GM21723 (cell line): Measurements from ENCODE around the gene ADARB2.

Source experiments
- ATAC-seq: cut with Tn5 transposase; IDR thresholded peaks from one replicate; pipeline ENCODE4 v1.9.1; 2021; ENCODE audit warnings: mild to moderate bottlenecking, moderate library complexity; ENCODE audit not compliant: unreplicated experiment

The ADARB2 gene

DNA sequence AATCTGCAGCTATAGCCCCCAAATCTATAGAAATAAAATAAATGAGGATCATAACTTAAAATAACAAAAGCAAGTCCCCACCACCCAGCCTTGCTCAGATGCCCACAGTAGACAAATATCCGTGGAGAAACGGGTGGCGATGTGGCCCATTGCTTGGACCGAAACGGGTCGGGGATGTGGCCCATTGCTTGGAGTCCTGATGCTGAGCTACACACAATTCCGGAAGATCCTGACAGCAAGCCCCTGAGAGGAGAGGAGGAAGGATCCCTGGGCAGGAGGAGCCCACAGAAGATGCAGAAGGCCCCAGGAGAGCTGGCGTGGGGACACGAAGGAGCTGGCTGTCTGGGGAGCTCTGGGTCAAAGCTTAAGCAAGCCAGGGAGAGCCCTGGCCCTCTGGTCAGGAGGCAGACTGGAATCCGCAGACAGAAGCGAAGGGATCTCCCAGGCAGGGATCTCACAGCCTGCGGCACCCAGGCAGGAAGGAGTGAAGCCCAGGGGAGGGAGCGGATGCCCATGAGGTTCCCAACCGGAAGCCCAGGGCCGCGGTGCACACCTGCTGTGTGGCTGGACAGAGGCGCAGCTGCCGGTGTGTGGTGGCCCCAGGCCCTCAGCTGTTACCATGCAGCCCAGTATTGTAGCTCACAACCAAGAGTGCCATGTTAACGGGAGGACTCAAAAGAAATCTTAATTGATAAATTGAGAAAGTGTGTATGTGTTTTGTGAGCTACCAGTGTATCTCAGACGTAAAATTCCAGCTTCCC lies 138.8 kb downstream of the ADARB2 start:
- no peak for ATAC-seq

DNA sequence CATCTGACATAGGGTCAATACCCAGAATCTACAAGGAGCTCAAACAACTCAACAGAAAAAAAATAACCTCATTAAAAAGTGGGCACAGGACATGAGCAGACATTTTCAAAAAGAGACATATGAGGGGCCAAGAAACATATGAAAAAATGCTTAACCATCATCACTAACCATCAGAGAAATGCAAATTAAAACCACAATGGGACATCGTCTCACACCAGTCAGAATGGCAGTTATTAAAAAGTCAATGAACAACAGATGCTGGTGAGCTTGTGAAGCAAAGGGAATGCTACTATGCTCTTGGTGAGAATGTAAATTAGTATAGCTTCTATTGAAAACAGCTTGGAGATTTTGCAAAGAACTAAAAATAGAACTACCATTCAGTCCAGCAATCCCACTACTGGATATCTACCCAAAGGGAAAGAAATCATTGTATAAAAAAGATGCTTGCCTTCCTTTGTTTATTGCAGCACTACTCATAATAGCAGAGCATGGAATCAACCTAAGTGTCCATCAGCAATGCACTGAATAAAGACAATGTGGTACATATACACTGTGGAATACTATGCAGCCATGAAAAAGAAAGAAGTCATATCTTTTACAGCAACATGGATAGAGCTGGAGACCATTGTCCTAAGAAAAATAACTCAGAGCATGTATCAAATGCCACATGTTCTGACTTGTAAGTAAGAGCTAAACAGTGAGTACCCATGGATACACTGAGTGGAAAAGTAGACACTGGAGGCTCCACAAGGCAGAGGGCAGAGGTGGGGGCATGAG lies 139.8 kb downstream of the ADARB2 start:
- no peak for ATAC-seq

DNA sequence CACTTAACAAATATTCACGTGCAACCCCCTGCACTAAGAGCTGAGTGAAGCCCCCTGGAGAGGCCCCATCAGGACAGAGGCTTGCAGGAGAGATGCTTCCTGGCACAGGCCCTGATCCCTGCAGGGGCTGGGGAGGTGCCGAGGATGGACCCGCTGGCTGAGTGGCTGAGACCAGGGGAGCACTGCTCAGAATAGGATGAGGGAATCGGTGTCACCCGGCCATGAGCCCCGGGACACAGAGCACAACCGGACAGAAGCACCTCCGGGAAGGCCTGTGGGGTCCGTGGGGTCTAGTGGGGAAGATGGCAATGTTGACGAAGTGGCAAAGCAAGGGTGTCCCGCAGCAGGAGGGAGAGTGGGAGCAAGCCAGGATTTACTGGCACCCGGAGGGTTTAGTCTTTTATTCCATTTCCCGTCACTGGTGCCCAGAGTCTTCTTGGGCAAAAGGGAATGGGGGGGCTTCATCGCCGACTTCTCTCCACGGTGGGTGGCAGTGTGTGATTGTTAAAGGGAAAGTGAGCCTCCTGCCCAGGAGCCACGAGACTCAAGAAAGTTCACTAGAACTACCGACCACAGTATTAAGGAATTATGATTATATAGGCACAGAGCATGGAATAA lies 140.7 kb downstream of the ADARB2 start:
- no peak for ATAC-seq

DNA sequence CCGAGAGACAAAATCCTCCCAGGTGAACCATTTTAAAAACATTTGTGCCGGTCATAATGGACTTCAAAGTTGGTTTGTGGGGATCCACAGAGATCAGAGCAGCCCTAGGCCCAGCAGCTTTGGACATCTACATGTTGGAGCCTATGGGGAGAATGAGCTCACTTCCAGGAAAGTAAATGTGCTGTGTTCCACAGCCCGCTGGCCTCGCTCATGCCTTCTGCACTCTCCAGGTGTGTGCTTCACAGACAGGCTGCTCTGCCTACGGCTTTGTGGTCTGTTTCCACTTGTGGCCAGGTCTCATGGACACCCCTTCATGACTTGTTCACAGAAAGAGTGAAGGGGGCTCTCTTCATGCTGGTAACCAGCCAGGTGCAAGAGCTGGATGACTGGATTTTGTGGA lies 141.6 kb downstream of the ADARB2 start:
- ATAC-seq: no peak

DNA sequence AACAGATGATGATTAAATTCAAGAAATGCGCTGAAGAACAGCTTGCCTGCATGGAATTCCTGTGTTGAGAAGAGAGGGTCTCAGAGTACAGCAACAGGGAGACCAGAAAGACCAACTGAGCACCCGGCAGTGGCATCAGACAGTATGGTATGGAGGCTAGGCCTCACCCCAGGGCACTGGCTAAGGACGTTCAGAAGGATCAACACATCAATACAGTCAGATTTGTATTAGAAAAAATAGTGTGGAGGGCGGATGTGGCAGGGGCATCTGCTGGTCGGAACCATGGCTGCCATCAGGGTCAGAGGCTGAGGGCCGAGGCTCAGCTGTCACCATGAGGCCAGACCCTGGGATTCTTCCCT lies 142.1 kb downstream of the ADARB2 start:
- ATAC-seq: no peak

DNA sequence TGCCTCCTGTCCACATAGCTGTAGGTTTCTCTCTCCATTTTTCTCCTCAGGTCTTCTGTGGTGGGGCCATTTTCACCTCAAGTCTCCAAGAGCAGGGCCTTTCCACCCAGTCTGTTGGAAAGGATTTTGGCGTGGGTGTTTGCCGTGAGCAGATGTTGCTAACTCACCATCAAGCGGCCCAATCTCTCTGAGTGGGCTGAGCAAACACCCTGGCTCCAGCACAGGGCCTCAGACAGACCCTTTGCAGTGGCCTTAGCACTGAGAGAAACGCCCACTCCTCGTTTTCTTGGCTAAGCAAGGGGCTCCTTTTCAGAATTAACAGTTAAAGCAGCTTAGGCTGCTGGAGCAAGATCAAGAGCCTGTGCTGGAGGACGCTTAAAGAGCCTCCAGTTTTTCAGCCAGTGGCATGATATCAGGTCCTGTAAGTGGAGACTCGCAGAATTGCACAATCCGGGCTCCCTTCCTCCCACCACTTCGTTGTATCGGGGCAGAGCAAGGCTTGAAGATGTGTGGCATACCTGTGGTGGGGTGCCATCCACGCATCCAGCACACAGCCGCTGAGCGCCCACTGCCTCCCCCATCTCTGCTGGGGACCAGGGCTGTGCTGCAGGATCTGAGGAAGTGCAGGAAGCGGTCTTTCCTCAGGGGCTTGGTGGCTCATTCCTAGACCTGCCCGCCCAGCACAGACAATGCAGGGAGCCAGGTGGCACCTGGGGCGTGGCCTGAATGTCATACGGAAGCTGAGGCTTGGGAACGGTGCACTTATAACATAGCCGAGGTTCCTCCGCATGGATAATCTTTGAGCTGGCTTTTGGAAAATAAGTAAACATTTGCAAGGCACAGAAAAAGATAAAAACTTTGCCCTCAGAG lies 142.7 kb downstream of the ADARB2 start:
- ATAC-seq: no peak

DNA sequence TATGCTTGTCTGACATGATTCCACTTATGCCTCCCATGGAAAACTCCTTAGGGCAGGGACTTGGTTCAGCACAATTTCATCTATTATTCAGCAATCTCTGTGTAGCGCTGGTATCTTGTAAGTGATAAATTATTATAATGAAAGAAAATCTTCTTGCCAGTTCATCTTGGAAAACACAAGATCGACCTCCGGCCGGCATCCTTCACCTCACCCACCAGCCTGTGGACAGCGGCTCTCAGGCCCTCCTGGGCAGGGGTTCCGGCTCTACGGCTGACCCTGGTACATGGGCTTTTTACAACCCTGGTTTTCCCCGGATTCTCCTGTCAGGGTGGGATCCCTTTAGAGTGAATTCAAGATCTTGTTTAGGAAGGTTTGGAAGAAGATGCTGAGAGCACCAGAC lies 145.6 kb downstream of the ADARB2 start:
- no peak for ATAC-seq

DNA sequence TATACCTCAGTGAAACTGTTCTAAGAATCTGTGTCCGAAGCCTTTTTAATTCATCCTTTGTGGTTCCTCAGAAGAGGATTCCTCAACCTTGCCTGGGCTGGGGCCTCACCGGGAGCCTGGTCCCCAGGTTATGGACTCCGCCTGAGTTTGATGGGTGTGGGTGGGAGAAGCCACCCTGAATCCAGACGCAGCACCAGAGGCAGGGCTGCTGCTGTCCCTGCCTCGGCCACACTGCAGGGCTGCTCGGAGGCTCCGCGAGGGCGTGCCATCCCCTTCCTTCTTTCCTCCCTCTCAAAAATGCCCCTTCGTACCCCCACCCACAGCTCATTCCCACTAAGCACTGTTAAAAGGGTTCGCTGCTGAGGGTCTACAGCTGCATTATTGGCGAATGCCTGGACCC lies 146.3 kb downstream of the ADARB2 start:
- ATAC-seq: no peak

DNA sequence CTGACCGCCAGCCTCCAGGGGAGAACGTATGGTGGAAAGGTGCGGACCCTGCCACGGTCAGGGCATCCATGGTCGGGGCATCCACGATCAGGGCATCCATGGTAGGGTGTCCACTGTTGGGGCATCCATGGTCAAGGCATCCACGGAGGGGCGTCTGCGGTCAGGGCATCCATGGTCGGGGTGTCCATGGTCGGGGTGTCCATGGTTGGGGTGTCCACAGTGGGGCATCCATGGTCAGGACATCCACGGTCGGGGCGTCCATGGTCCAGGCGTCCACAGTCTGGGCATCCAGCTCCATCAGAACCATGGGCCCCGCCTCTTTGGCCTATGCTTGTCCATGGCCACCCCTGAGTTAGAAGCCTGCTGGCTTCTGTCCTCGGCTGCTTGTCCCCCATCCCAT lies 148.1 kb downstream of the ADARB2 start:
- ATAC-seq: no peak

DNA sequence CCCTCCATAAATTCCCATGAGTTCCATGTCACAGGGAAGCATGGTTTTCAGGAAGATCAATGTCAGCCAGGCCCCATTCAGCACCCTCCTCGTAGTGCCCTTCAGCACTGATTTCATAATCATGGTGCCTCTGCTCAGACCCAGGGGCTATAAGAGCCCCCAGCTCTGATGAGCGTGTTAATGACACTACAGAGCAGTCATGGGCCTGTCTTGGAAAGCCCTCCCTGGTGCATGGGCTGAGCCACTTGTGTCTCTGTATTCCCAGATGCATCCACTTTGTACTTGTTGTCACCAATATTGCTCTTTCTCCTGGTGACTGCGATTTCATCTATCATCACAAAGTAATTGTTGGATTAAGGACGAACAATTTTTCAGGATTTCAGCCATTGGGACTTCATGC lies 154.6 kb downstream of the ADARB2 start:
- ATAC-seq: no peak

DNA sequence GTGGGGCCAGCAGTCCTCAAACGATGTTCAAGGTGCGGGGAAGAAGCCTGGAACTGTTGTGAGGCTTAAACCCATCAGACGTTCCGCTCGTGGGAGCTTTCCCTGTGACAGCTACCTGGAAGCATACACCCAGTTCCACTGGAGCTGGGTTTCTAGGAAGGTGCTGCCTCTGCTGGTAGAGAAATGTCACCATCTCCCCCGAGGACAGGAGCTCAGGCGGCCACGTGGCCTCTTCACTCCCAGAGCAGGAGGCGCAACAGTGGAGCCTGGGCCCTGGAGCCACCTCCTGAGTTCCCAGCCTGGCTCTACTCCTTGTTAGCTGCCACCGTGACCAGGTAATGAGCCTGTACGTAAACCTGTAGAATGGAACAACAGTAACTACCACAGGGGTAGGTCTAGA lies 156.1 kb downstream of the ADARB2 start:
- ATAC-seq: no peak

DNA sequence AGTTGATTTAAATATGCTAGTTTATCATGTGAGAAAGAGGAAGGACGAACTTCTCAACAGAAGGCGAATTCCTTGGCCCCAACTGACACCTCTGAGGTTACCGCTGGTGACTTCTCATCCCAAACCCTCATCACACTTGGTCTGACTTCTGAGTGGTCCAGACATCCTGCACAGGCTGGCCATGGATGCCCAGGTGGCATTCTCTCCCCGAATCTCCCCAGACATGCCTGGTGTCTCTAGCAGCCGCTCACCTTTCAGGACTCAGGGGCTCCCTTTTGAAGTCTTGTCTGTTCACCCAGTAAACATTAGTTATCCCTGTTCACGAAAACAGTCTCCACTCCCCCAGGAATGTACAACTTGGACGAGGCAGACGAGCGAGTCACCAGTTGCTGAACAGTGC lies 157.7 kb downstream of the ADARB2 start:
- ATAC-seq: no peak

DNA sequence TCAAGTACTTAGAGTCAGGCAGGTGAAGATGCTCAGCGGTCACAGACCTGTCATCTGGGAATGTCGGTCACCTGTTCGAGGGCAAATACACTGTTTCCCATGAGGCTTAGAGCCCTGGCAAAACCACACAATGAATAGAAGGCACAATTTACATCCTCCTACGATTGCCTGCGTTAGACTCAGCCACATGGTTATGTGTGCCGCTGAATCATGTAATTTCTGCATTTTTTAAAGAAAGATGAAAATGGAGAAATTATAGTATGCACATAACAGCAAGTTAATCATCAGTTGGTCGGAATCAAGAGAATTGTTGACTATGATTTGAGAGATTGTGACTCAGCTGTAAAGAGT lies 158.2 kb downstream of the ADARB2 start:
- ATAC-seq: no peak

DNA sequence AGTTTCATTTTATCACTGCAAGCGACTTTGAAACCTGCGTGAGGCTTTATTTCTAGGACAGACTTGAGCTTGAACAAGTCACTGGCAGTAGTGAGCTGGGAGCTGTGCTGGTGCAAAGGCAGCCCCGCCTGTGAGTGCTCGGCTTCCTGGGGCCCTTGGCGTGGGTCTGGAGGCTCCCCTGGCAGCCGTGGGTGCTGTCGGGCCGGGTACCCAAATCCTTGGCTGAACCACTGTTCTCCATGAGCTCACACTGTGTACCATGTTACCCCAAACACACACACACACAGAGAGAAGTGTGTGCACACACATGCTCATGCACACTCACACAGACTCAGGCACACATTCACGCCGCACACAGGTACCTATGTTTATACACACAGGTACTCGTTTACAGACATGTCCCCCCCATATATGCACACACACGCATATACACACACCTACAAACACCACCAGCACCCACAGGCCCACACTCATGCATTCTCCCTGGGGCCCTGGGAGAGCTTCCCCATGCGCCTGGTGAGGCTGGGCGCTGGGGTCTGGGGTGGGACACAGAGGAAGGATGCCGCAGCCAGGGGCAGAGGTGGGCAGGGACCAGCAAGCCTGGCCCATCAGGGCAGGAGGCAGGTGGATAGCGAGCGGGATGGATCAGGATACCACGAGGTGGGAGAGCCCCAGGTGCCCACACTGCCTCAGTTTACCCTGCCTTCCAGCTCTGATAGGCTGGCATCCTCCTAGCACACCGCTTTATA lies 158.8 kb downstream of the ADARB2 start:
- no peak for ATAC-seq

DNA sequence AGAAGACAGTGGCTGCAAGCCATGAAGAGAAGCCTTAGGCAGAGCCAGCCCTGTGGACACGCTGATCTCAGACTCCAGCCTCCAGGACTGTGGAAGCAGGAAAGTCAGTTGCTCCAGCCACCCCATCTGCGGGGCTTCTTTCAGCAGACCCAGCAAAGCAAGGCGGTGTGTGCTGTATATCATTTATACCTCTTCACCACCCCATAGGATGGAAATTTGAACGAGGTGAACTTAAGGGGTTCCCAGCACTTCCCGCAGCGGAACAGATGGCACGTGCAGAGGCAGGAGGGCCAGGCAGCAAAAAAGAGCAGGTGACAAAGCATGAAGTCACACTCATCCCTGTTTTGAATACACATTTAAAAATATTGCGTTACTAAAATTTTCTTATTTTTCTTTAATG lies 159.4 kb downstream of the ADARB2 start:
- no peak for ATAC-seq

DNA sequence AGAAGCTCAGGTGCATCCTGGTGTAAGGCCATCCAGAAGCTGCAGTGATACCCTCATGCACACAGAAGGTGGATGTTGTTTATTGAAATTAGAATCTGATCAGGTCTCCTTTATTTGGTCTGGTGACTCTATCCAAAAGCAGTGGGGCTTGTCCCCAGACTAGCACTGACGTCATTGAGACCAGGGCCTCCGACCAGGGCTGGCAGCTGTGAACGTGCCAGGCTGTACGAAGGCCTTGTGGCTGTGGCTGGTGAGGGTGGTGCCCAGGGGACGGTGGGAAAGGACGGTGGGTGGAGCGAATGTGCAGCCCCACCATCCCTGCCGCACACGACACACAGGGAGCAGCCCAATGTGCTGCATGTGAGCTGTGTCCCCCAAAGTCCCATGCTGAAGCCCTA lies 160.0 kb downstream of the ADARB2 start:
- ATAC-seq: no peak

DNA sequence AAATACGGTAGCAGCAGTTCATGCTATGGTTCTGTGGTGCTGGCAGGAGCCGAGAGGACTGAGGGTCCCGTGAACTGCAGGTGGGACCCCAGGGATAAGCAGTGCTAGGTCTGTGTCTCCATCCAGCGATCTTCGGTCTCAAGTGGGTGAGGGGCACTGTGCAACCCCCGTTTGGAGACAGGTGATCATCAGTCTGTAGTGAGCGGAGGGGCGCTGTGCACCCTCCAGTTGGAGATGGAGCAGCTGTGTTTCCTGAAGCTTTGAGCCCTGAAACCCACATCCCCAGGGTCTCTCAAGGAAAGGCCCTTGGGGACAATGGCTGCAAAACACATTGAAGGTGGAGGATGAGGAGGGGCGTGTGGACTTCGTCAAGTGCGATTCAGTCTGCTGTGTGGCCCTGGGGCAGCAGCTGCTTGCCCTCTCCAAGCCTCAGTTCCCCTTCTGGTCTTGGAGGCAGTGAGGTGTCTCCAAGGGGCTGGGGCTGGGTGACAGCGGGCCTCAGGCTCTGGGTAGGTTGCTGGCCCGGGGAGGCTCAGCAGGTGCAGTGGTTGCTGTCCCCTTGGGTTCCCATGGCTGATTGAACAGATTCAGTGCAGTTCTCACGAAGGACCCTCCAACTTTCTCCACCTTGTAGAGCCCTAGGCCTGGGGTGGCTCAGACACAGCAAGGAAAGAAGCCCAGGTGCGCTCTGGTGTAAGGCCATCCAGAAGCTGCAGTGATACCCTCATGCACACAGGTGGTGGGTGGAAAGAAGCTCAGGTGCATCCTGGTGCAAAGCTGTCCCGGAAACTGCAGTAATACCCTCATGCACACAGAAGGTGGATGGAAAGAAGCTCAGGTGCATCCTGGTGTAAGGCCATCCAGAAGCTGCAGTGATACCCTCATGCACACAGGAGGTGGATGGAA lies 160.6 kb downstream of the ADARB2 start:
- no peak for ATAC-seq

DNA sequence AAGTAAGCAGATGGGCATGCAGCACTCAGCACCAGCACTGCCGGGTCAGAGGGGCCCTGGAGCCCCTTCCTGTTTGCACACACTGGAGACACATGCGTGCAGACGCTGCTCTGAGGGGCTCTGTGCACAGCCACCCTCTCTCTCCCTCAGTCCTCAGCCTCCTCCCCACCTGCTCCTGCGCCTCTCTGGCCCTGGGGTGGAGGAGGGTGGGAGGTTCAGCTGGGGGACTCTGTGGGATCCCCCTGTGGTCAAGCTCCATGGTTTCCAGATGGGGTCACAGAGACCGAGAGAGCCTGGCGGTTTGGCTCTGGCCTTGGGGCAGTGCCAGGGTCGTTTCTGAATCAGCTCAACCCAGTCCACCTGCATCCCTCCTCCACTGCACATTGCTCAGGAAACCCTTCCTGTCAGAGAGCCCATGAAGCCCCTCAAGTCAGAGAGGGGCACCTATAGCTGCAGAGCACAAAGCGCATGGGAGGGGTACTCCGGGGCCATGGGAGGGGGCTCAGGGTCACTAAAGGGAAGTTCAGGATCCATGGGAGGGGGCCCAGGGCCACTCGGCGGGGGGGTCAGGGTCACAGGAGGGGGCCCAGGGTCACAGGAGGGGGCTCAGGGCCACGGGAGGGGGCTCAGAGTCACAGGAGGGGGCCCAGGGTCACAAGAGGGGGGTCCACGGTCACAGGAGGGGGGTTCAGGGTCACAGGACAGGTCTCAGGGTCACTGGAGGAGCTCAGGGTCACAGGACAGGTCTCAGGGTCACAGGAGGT lies 161.7 kb downstream of the ADARB2 start:
- no peak for ATAC-seq

DNA sequence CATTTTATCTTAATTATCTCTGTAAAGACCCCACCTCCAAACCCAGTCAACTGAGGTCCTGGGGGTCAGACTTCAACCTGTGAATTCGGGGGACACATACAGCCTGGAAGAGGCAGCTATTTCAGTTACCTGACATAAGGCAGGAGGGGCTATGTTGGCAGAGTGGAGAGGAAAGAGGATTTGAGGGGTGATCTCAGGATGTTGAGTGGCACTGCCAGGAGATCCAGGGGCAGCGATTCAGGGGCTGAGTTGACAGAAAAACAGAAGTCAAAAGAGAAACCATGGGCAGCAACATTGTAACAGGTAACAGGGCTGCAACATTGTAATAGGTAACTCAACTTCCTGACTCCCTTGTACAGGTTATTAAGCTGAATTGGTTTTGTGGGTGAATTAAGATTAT lies 162.6 kb downstream of the ADARB2 start:
- no peak for ATAC-seq
